ENCODE data around the gene PDZD2. TPM values are rescaled to one million over a fixed set of nuclear protein-coding genes. Genes with fewer than 3 reads are reported as not detected.

PDZD2 gene
- total and polyA plus RNA-seq, 2 experiments from 2014 or later, result 8.3 to 16.9 TPM

GRCh38 chr5:32083981-32084430, 445.1 kb downstream of the PDZD2 start:
- H3K4me3 Mint-ChIP-seq, result no peak overlapping the region
- no peaks in the 10 kb centered on the region for H3K9me3 Mint-ChIP-seq
- no peak for DNase-seq (ENCODE audit: low spot score)
- no peak overlapping the region for H3K27ac Mint-ChIP-seq
- Histone ChIP-seq H3K79me2 (replicated peaks; ENCODE audit: insufficient read depth) (no peaks in the 10 kb centered on the region), H3K4me3 (no peak overlapping the region), H3F3A (replicated peaks; ENCODE audit: low read depth) (no peaks in the 10 kb centered on the region), H3K9me2 (ENCODE audit: insufficient read depth) (no peaks in the 10 kb centered on the region), H3K36me3 (ENCODE audit: insufficient read depth) (no peaks in the 10 kb centered on the region), H3K4me1 (ENCODE audit: insufficient read depth) (no peaks in the 10 kb centered on the region), H2AFZ (no peak overlapping the region), H3K4me2 (no peak overlapping the region), H4K20me1 (replicated peaks; ENCODE audit: insufficient read depth) (no peaks in the 10 kb centered on the region), H3K27me3 (ENCODE audit: insufficient read depth) (no peaks in the 10 kb centered on the region), H3K27ac (ENCODE audit: low read depth) (0 out of 2 replicates have a peak overlapping the region, but pooled peaks have one; percentile 12)
- TF ChIP-seq ZNF331 (CRISPR knock-in tag; IDR thresholded peaks at IDR 0.05; ENCODE audit: low read depth) (no peak), EZH2 (IDR thresholded peaks at IDR 0.05; ENCODE audit: low read depth, unreplicated experiment) (no peak), NANOG (IDR thresholded peaks at IDR 0.05; ENCODE audit: borderline replicate concordance) (no peak), POLR2AphosphoS5 (IDR thresholded peaks at IDR 0.05; ENCODE audit: low read depth) (no peak), STAT1 (IDR thresholded peaks at IDR 0.05; ENCODE audit: unreplicated experiment) (no peak), REST (IDR thresholded peaks at IDR 0.05; ENCODE audit: unreplicated experiment) (no peak), EZH2phosphoT487 (IDR thresholded peaks at IDR 0.05; ENCODE audit: unreplicated experiment) (no peak), CTCF (conservative IDR thresholded peaks at IDR 0.05; ENCODE audit: low read depth in 2 of 2) (no peak), ZNF462 (CRISPR knock-in tag; IDR thresholded peaks at IDR 0.05) (no peak), CREB1 (CRISPR knock-in tag; IDR thresholded peaks at IDR 0.05; ENCODE audit: low read depth) (no peak), ZNF114 (CRISPR knock-in tag; IDR thresholded peaks at IDR 0.05) (no peak), JUNB (IDR thresholded peaks at IDR 0.05; ENCODE audit: unreplicated experiment) (no peak), ETS1 (IDR thresholded peaks at IDR 0.05) (no peak)
- peaks cover 4% of the 10 kb centered on the region for H3K27me3 Mint-ChIP-seq (ENCODE audit: insufficient read depth, low read depth, poor library complexity)
- H3K4me1 Mint-ChIP-seq, result no peaks in the 10 kb centered on the region
- peaks cover 4% of the 10 kb centered on the region; the same call in 1 of the 3 replicates for H3K36me3 Mint-ChIP-seq (ENCODE audit: low read depth)
- ATAC-seq, result no peak

All from GM23338 (cell line).